ENCODE measurements around the gene ULK2.

The ULK2 gene

DNA sequence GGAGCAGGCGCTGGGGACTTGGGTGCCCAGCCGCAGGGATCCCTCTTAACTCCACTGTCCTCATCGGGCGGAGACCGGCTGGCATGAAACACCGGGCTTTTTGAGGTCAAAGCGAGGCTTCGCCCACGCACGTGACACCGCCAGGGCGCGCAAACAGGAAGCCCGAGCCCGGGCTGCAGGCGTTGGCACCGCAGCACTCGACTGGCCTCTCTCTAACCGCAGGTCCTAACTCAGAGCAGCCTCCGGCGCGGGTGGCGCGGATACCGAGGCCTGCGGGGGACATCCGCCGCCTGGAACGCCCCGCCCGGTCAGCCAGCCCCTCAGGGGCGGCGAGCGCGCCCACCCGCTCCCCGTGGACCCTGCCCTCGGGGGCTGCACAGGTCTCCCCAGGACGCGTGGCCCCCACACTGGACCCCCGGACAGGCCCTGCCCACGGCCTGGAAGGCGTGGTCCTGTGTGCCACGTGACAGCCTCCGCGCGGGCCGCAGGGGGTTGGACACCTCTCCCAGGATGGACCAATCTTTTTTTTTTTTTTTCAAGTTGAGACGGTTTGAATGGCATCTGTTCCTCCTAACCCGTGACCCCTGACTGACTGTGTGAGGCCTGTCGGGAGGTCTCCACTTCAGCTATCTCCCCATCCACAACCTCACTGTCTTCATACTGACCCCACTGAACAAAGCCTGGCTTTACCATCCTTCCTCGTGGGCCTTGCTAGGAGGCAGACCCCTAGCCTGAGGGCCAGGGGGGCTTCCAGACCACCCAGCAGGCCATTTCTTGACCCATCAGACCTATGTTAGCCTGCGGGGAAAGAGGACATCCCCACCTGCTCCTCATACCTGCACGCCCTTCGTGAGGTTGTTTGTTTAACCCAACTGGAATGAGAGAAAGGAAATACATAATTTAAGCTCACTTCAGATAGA, 143.0 kb downstream of the ULK2 start:
- DNase-seq: no peak

DNA sequence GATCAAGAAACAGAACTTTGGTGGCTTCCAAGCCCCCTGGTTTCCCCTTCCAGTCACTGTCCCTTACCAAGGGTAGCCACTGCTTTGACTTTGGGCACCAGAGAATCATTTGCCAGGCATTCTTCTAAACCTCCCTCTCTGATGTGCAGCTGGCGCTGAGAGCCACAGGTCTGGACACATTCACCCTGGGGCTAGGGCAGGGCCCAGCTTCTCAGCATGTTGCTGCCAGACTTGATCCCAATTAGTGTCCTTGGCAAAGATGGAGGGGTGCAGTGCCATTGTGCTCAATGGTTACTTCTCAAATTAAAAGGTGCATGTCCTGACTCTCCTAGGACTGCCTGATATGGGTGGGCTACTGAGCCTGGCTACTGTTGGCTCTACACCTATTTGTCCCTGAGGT, 143.8 kb downstream of the ULK2 start:
- DNase-seq: no peak
